ENCODE data around the gene KDM5A. TPM values are rescaled to one million over a fixed set of nuclear protein-coding genes. Genes with fewer than 3 reads are reported as not detected.
"Not testable (repeated sequence)": the region's sequence is repeated elsewhere in the genome, so short reads cannot be mapped to it uniquely, and the experiment has no call there.

KDM5A gene
- total RNA-seq, 1 donor from 2014 or later = 55.0 TPM

GRCh38 chr12:238736-239398 is 150.3 kb downstream of the KDM5A start:
- DNase-seq = no peak

GRCh38 chr12:238116-238515 is 151.0 kb downstream of the KDM5A start:
- DNase-seq = no peak

GRCh38 chr12:237026-237815 is 151.9 kb downstream of the KDM5A start:
- DNase-seq = no peak

GRCh38 chr12:236445-236844 is 152.7 kb downstream of the KDM5A start:
- no peak for DNase-seq

GRCh38 chr12:235967-236366 is 153.2 kb downstream of the KDM5A start:
- not testable (repeated sequence) for DNase-seq

- no peak for DNase-seq
Observed at GRCh38 chr12:234891-235415, 154.2 kb downstream of the KDM5A start.

- no peak for DNase-seq
Observed at GRCh38 chr12:234019-234418, 155.1 kb downstream of the KDM5A start.

- DNase-seq = no peak
Observed at GRCh38 chr12:233615-233968, 155.5 kb downstream of the KDM5A start.

- DNase-seq = no peak
Observed at GRCh38 chr12:232731-233614, 156.1 kb downstream of the KDM5A start.

- no peak for DNase-seq
Observed at GRCh38 chr12:230925-231671, 158.0 kb downstream of the KDM5A start.

Other genes starting within 250 kb of the KDM5A start
- 0.10 TPM for gene SLC6A12, start 175.2 kb downstream of the KDM5A start, total RNA-seq
- 0.39 TPM for gene SLC6A13, start 126.5 kb downstream of the KDM5A start, total RNA-seq
- gene CCDC77, start 12.3 kb upstream of the KDM5A start, total RNA-seq = 9.0 TPM
- gene B4GALNT3, start 70.6 kb upstream of the KDM5A start, total RNA-seq = 12.7 TPM